ENCODE data around the gene RABGAP1L. TPM values are rescaled to one million over a fixed set of nuclear protein-coding genes. Genes with fewer than 3 reads are reported as not detected.
A peak's percentile ranks its signal among the peaks of the same experiment; 100 is the strongest.
"Not testable (repeated sequence)": the region's sequence is repeated elsewhere in the genome, so short reads cannot be mapped to it uniquely, and the experiment has no call there.

RABGAP1L gene
- total RNA-seq, 1 donor from 2014 or later = 36.2 TPM

DNA sequence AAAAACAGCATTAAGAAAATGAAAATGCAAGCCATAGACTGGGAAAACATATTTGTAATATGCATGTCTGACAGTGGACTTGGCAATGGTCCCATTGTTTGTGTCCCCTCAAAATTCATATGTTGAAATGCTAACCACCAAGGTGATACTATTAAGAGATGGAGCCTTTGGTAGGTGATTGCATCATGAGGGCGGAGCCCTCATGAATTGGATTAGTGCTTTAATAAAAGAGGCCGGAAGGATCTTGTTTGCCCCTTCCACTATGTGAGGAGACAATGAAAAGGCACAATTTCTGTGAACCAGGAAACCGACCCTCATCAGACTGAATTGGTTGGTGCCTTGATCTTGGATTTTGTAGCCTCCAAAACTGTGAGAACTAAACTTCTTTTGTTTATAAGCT is 520.8 kb downstream of the RABGAP1L start:
- no peak for DNase-seq

- no peak for DNase-seq
Measured at GRCh38 chr1:174682419-174683008, 523.2 kb downstream of the RABGAP1L start.

- no peak for DNase-seq
Measured at GRCh38 chr1:174686213-174686612, 526.9 kb downstream of the RABGAP1L start.

DNA sequence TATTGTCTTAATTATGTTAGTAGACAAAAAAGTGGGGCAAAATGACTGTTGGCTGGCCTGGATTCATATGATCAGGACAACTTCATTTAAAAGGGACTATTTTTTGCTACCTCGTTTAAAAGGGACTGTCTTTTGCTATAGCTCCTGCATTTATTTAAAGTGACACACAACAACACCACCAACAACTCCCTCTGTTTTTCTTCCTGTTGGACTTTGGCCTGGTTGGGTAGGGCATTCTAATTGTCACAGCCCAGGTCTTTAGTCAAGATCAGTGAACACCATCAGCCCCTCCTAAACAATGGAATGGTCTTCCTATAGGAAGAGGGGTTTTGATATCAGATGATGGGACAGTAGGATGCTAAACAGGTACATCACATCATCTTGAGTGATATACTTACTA is 530.2 kb downstream of the RABGAP1L start:
- no peak for DNase-seq

- DNase-seq = no peak
Measured at GRCh38 chr1:174690266-174690665, 530.9 kb downstream of the RABGAP1L start.

DNA sequence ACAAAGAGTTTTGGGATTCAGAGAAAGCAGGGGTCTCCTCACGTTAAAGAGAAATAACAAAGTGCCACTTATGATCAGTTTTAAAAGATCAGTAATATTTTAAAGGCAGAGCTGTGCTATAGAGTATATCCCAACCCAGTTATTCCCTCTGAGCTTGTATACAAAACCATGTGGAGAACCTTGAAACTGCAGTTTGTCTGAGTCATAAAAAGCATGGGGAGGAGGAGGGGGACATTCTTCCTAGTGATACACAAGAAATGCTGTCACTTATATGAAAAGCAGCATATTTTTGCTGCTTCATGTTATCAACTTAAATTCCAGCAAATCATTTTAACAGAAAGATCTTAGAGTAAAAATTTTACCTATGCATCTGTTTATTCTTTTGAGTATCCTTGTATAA is 533.0 kb downstream of the RABGAP1L start:
- DNase-seq = no peak

GRCh38 chr1:174693085-174693484 is 533.8 kb downstream of the RABGAP1L start:
- DNase-seq = no peak

DNA sequence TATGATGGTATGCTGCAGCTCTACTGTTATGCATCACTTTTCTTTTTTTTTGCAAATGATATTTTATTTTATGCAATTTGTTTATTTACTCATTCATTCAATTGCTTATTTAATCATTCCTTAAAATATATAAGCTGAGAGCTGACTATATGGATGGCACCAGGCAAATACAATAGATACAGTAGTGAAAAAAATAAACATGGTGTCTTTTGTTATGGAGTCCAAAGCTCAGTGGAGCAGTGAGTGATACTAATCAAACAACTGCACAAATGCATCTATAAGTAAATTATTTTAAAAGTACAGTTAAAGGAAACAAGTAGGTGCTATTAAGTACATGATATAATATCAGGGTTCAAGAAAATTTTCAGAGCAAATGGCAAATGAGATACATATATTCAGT is 534.2 kb downstream of the RABGAP1L start:
- not testable (repeated sequence) for DNase-seq

DNA sequence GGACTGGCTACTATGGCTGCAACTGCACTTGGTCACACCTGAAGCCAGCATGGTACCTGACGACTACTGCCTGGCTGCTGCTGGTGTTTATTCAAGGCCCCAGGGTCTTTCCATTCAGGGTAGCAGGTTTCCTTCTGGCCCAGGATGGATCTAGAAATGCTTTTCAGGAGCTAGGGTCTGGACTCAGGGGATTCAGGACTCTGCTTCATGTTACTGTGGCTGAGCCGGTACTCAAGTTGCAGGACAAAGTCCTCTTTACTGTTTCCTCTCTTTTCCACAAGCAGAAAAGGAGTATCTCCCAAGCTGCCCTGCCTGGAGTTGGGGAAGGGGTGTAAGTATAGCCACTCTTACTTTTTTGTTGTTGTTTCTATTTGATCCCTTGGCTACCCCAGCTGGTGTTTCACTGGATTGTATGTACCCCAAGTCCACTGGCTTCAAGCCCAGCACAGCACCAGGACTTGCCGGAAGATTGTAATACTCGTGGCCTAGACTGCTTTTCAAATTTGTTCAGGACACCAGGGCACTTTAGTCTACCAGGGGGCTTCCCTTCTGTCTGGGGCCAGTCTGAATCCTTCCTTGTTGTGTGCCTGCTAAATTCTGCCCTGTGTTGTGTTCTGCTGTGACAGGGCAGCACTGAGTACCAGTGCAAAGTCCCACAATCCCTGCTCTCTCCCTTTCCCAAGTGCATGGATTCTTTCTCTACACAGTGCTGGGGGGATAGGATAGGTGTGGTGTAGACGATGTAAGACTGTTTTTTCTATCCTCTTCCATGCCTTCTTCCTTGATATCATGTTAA is 536.9 kb downstream of the RABGAP1L start:
- DNase-seq = no peak

DNA sequence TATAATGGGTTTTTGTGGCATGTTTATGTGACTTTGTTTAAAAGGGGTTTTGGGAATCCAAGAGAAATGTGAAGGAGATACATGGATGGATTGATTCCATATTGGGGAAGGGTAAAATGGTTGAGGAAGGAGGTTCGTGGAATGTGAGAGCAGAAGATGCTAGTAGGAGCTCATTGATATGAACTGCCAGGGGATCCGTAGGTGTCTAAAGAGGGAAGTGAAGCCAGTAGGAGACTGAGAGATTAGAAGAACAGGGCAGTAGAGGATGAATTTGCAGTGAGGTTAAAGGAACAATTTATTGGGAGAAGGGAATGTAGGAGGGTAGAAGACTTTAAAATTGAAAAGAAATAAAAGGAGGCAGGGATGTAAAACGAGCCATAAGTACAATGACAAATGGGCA is 541.0 kb downstream of the RABGAP1L start:
- no peak for DNase-seq

DNA sequence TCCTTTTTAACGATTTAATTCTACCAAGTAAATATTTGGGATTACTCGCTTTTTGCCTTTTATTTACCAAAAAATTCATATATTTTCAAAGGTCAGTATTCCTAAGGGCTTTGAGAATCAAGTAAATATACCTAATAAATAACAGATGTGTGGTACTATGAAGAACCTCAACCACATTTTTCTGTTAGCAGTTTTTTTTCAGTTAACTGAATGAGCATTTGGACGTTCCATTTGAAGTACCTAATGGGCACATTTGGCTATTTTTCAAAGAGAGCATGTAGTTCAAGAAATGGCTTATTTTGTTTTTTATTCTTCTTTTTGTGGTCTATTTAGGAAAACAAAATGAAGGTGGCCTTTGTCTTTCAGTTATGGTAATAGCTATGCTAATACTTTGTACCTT is 541.5 kb downstream of the RABGAP1L start:
- DNase-seq = no peak

DNA sequence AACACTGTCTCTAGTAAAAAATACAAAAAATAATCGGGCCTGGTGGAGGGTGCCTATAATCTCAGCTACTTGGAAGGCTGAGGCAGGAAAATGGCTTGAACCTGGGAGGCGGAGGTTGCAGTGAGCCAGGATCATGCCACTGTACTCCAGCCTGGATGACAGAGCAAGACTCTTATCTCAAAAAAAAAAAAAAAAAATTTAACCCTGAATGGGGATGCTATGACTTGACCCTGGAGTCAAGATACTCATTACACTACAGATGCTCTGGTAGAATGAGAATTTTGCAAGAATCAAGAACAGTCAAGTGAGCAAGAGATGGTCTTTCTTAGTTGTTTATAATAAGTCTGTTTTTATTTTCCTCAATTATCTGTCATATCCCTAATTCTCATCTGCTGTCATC is 542.2 kb downstream of the RABGAP1L start:
- no peak for DNase-seq

- DNase-seq = no peak
Measured at GRCh38 chr1:174702011-174702410, 542.7 kb downstream of the RABGAP1L start.

- no peak for DNase-seq
Measured at GRCh38 chr1:174703309-174703708, 544.0 kb downstream of the RABGAP1L start.

DNA sequence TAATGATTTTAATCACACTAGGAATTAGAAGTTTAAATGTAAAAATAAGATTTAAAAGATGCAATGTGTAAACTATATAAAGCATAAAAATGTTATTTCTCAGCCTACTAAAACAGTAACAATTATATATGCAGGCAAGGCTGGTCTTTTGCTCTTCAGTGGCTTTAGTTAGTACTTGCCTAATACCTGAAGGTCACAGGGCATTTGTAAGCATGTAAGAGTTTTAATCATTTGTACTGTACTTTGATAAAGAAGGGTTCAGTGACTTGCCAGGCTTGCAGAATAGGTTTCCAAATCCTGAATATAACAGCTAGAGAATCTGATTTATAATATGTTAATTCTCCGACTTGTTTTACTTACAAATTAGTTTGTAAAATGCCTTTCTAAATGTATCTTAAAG is 545.0 kb downstream of the RABGAP1L start:
- no peak for DNase-seq

DNA sequence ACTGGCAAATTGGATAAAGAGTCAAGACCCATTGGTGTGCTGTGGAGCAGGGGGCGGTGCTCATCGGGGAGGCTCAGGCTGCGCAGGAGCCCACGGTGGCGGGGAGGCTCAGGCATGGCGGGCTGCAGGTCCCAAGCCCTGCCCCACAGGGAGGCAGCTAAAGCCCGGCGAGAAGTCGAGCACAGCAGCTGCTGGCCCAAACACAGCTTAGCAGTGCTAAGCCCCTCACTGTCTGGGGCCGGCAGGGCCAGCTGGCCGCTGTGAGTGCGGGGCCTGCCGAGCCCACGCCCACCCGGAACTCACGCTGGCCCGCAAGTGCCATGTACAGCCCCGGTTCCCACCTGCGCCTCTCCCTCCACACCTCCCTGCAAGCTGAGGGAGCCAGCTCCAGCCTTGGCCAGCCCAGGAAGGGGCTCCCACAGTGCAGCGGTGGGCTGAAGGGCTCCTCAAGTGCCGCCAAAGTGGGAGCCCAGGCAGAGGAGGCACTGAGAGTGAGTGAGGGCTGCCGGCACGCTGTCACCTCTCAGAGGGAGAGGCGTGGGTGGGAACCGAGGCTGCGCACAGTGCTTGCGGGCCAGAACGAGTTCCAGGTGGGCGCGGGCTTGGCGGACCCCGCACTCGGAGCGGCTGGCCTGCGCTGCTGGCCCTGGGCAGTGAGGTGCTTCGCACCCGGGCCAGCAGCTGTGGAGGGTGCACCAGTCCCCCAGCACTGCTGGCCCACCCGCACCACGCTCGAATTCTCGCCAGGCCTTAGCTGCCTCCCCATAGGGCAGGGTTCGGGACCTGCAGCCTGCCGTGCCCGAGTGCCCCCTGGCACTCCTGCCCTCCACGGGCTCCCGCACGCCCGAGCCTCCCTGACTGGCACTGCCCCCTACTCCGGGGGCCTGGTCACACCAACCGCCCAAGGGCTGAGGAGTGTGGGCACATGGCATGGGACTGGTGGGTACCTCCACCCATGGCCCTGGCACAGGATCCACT is 551.8 kb downstream of the RABGAP1L start:
- no peak for DNase-seq

GRCh38 chr1:174711848-174712247 is 552.5 kb downstream of the RABGAP1L start:
- DNase-seq = not testable (repeated sequence)

- no peak for DNase-seq
Measured at GRCh38 chr1:174712541-174712940, 553.2 kb downstream of the RABGAP1L start.

DNA sequence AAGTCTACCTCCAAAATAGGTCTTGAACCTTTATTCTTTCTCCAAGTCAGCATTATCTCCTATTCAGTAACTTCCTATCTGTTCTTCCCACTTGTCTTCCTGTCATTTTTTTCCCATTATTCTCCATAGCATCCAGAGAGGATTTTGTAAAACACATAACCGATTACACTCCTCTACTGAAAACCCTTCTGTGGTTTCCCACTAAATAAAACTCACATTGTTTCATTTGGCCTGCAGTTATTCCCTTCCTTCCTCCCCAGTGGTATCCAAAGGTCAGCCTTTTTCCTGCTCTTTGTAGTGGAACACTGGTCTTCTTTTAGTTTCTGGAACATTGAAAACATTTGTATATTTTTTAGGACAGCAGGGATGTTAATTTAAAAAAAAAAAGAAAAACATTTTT is 554.5 kb downstream of the RABGAP1L start:
- peak; percentile 28 for DNase-seq

DNA sequence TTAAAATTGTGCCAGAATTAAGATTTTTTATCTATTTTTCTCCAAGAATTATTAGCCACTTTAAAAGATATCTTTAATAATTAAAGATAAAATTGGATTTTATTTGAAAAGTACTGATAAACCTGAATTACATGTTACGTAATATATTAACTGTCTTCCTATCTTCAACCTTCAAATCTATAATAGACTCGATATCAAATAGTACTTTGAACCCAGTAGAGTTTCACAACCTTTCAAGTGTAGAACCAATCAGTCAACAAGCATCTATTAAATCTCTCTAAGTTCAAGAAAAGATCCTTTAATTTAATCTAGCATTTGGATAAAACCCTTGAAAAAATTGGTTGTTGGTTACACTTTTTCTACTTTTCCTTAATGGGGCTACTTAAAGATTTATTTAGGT is 559.9 kb downstream of the RABGAP1L start:
- no peak for DNase-seq

GRCh38 chr1:174720618-174721017 is 561.3 kb downstream of the RABGAP1L start:
- no peak for DNase-seq

DNA sequence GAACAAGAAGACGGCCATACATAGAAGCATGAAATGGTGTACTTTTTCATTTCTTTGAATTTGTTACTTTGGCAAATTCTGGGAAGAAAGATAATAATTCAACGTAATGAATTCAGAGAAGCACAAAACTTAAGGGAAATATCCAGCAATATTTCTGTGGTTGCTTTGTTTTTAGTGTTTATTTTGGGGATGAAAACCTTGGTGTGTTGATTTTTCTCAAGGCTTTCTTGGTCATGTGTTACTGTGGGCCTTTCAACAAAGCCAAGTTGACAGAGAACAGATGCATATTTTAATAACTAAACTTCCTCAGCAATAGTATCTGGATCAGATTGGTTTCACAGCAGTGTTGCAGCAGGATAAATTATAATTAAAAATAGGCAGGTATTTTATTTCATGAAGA is 561.9 kb downstream of the RABGAP1L start:
- no peak for DNase-seq

DNA sequence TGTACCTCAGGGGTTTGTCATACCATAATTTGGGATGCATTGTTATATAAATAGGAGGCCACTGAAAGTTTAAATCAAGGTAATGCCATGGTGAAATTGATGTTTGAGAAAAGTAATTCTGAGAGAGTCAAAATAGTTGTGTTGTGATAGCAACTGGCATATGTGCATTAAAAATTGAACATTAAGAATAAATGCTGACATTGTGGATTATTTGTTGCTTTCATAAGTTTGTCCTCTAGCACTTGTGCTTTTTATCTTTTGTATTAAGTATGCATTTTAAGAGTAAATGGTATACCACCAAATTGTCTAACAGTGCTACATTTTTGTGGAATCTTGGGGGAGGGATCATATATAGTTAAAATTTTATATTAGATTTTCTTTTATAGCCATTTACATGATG is 564.5 kb downstream of the RABGAP1L start:
- DNase-seq = no peak
